HG02678 (cell line): ENCODE data around the gene ELP1.

Experiments used
- ATAC-seq: cut with Tn5 transposase; IDR thresholded peaks from one replicate; pipeline ENCODE4 v1.9.1; 2021; ENCODE audit warnings: mild to moderate bottlenecking, moderate library complexity; ENCODE audit not compliant: unreplicated experiment

The ELP1 gene

DNA sequence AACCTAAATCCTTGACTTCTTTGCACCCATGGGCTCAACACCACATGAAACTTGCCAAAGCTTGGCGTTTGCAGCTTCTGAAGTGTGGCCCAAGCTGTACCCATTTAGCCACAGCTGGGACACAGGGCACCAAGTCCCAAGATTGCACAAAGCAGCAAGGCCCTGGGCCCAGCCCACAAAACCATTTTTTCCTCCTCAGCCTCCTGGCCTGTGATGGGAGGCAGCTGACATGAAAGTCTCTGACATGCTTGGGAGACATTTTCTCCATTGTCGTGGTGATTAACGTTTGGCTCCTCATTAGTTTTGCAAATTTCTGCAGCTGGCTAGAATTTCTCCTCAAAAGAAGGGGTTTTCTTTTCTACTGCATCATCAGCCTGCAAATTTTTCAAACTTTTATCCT, 110.1 kb downstream of the ELP1 start:
- no peak for ATAC-seq
